Measurements from ENCODE around the gene ZNF326.

Gene ZNF326

DNA sequence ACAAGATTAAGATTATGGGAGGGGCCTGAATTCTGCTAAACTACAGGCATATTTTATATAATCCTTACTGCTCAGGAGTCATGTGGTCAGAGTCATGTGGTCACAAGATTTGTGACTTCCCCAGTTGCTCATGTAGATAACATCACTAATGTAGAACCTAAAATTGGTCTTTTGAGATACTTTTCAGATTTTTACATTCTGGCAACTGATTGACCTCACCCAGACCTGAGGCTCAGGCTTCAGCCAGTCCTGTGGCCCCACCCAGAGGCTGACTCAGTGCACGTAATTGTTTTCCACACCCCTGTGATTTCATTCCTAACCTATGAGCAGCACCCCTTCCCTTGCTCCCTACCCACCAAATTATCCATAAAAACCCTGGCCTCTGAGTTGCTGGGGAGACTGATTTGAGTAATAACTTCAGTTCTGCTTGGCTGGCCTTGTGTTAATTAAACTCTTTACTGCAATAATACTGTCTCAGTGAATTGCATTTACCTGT, 41.7 kb upstream of the ZNF326 start:
- no peaks in the 10 kb centered on the region for H3K36me3 ChIP-seq (ENCODE audit: control insufficient read depth, insufficient read depth, low read length)
- no peaks in the 10 kb centered on the region for H3K79me2 ChIP-seq
- no peaks in the 10 kb centered on the region for H3K4me1 ChIP-seq
- no peaks in the 10 kb centered on the region for H3K9me3 ChIP-seq (ENCODE audit: control insufficient read depth, low read length)
- H3K27me3 ChIP-seq (ENCODE audit: control insufficient read depth, insufficient read depth, low read length), result no peaks in the 10 kb centered on the region
- no peak overlapping the region for H2AFZ ChIP-seq
- no peak overlapping the region for H3K4me3 ChIP-seq (ENCODE audit: low read depth, low read length)
- H3K9ac ChIP-seq, result no peak overlapping the region
- TF ChIP-seq, protein P1, sequence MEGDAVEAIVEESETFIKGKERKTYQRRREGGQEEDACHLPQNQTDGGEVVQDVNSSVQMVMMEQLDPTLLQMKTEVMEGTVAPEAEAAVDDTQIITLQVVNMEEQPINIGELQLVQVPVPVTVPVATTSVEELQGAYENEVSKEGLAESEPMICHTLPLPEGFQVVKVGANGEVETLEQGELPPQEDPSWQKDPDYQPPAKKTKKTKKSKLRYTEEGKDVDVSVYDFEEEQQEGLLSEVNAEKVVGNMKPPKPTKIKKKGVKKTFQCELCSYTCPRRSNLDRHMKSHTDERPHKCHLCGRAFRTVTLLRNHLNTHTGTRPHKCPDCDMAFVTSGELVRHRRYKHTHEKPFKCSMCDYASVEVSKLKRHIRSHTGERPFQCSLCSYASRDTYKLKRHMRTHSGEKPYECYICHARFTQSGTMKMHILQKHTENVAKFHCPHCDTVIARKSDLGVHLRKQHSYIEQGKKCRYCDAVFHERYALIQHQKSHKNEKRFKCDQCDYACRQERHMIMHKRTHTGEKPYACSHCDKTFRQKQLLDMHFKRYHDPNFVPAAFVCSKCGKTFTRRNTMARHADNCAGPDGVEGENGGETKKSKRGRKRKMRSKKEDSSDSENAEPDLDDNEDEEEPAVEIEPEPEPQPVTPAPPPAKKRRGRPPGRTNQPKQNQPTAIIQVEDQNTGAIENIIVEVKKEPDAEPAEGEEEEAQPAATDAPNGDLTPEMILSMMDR (IDR thresholded peaks at IDR 0.05), result no peak
- H3K4me2 ChIP-seq (ENCODE audit: low read length), result no peak overlapping the region
- no peak overlapping the region for H3K27ac ChIP-seq

DNA sequence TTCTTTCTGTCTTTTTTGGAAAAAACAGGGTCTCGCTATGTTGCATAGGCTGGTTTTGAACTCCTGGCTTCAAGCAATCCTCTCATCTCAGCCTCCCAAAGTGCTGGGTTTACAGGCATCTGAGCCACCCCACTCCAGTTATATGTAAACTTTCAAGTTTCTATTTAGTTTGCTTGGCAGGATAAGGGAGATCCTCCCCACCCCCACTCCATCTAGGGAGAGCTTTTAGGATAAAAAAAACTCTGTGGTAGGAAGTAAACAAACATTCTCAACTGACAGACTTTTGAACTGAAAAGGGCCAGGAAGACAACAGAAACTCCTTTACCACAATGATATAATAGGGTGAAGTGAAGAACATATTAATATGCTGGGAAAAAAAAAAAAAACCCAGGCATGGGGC, 41.0 kb upstream of the ZNF326 start:
- Histone ChIP-seq H3K9me3 (ENCODE audit: control insufficient read depth, low read length) (no peaks in the 10 kb centered on the region), H3K4me2 (ENCODE audit: low read length) (no peak overlapping the region), H3K4me3 (ENCODE audit: low read depth, low read length) (no peak overlapping the region), H3K4me1 (no peaks in the 10 kb centered on the region), H3K36me3 (ENCODE audit: control insufficient read depth, insufficient read depth, low read length) (no peaks in the 10 kb centered on the region), H2AFZ (no peak overlapping the region), H3K27me3 (ENCODE audit: control insufficient read depth, insufficient read depth, low read length) (no peaks in the 10 kb centered on the region), H3K27ac (no peak overlapping the region), H3K79me2 (no peaks in the 10 kb centered on the region), H3K9ac (no peak overlapping the region)
- TF ChIP-seq, protein P1 (IDR thresholded peaks at IDR 0.05), result no peak

DNA sequence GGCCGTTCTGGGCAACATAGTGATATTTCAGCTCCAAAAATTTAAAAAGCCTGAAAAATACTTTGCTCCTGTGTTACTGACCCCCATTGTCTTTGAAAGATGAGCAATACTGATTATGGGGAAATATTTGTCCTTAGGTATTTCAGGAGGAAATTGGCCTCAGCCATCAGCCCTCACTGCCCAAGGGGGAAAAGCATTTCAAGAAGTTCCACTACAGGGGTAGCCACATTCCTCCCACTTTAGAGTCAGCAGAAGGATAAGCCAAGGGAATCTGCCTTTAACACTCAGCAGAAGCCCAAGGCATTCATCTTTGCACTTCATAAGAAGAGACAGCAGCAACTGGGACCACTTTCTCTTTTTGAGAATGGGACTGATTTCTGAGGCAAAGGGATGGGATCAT, 40.5 kb upstream of the ZNF326 start:
- H2AFZ ChIP-seq, result no peak overlapping the region
- TF ChIP-seq, protein P1 (IDR thresholded peaks at IDR 0.05), result no peak
- no peak overlapping the region for H3K4me2 ChIP-seq (ENCODE audit: low read length)
- H3K4me3 ChIP-seq (ENCODE audit: low read depth, low read length), result no peak overlapping the region
- H3K27ac ChIP-seq, result no peak overlapping the region
- no peaks in the 10 kb centered on the region for H3K27me3 ChIP-seq (ENCODE audit: control insufficient read depth, insufficient read depth, low read length)
- no peaks in the 10 kb centered on the region for H3K4me1 ChIP-seq
- no peaks in the 10 kb centered on the region for H3K79me2 ChIP-seq
- H3K36me3 ChIP-seq (ENCODE audit: control insufficient read depth, insufficient read depth, low read length), result no peaks in the 10 kb centered on the region
- no peaks in the 10 kb centered on the region for H3K9me3 ChIP-seq (ENCODE audit: control insufficient read depth, low read length)
- no peak overlapping the region for H3K9ac ChIP-seq

DNA sequence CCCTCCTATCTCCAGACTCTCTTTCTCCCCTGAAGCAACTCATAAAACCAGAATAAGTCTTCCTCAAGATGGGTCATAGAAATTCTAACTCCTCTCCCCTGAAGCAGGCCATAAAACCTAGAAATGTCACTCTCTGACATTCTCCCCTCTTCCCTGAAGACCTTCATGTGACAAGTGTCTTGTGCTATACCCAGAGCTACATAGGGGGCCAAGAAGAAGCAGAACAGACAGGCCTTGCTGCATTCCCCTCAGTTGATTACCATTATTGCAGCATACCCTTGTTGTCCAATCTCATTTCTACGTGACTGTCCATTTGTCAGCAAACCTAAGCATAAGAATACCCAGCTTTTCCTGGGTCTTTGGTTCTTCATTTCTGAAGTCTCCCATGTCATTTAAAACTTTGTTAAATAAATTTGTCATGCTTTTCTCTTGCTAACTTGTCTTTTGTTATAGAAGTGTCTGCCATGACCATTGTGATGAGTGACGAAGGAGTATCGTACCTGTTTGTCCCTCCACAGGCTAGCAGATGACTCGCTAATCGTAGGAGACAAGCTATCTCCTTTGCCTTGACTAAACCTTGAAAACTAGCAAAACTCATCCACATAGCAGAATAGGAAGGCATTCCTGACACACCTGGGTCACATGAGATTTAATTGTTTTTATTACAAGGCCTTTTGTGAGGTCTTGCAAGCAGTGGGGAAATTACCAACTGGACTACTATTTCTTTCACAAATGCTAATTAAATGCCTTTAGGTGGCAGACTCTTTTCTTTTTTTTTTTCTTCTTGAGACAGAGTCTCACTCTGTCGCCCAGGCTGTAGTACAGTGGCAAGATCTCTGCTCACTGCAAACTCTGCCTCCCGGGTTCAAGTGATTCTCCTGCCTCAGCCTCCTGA, 39.4 kb upstream of the ZNF326 start:
- Histone ChIP-seq H3K27ac (no peak overlapping the region), H3K4me3 (ENCODE audit: low read depth, low read length) (no peak overlapping the region), H3K36me3 (ENCODE audit: control insufficient read depth, insufficient read depth, low read length) (no peaks in the 10 kb centered on the region), H3K9ac (no peak overlapping the region), H3K27me3 (ENCODE audit: control insufficient read depth, insufficient read depth, low read length) (no peaks in the 10 kb centered on the region), H3K79me2 (no peaks in the 10 kb centered on the region), H3K9me3 (ENCODE audit: control insufficient read depth, low read length) (no peaks in the 10 kb centered on the region), H2AFZ (no peak overlapping the region), H3K4me2 (ENCODE audit: low read length) (no peak overlapping the region), H3K4me1 (no peaks in the 10 kb centered on the region)
- TF ChIP-seq, protein P1 (IDR thresholded peaks at IDR 0.05), result no peak
